GM11168 (cell line): ENCODE data around the gene UNC5A.

Experiments used
- in situ Hi-C: fragments of 300-500 bp; cut with MboI; formaldehyde crosslinking; loops from one replicate; pipeline ENCODE4 v1.12.0; 2022; ENCODE audit warnings: low sequenced_read_pairs; ENCODE audit not compliant: unreplicated experiment

Gene UNC5A

GRCh38 chr5:176818391-176819098 is 8.2 kb downstream of the UNC5A start:
- in situ Hi-C loops: no loop called here

GRCh38 chr5:176819476-176819875 is 9.1 kb downstream of the UNC5A start:
- in situ Hi-C loops: no loop called here

- in situ Hi-C loops: no loop called here
Measured at GRCh38 chr5:176820937-176821336, 10.6 kb downstream of the UNC5A start.

- in situ Hi-C loops: no loop called here
Measured at GRCh38 chr5:176821441-176821840, 11.1 kb downstream of the UNC5A start.

GRCh38 chr5:176822041-176822792 is 11.9 kb downstream of the UNC5A start:
- in situ Hi-C loops: no loop called here

GRCh38 chr5:176822793-176823481 is 12.6 kb downstream of the UNC5A start:
- in situ Hi-C loops: no loop called here

GRCh38 chr5:176823869-176824412 is 13.6 kb downstream of the UNC5A start:
- in situ Hi-C loops: no loop called here

- in situ Hi-C loops: no loop called here
Measured at GRCh38 chr5:176824604-176825003, 14.2 kb downstream of the UNC5A start.

- in situ Hi-C loops: no loop called here
Measured at GRCh38 chr5:176825234-176825633, 14.9 kb downstream of the UNC5A start.

- in situ Hi-C loops: no loop called here
Measured at GRCh38 chr5:176825957-176826356, 15.6 kb downstream of the UNC5A start.

- in situ Hi-C loops: no loop called here
Measured at GRCh38 chr5:176827736-176828414, 17.5 kb downstream of the UNC5A start.

- in situ Hi-C loops: no loop called here
Measured at GRCh38 chr5:176829320-176829719, 19.0 kb downstream of the UNC5A start.

GRCh38 chr5:176830422-176830994 is 20.1 kb downstream of the UNC5A start:
- in situ Hi-C loops: no loop called here

- in situ Hi-C loops: no loop called here
Measured at GRCh38 chr5:176830995-176831423, 20.6 kb downstream of the UNC5A start.

GRCh38 chr5:176831425-176831824 is 21.1 kb downstream of the UNC5A start:
- in situ Hi-C loops: no loop called here

GRCh38 chr5:176832162-176832561 is 21.8 kb downstream of the UNC5A start:
- in situ Hi-C loops: no loop called here

GRCh38 chr5:176833286-176833685 is 22.9 kb downstream of the UNC5A start:
- in situ Hi-C loops: no loop called here

- in situ Hi-C loops: no loop called here
Measured at GRCh38 chr5:176835918-176836317, 25.6 kb downstream of the UNC5A start.

- in situ Hi-C loops: no loop called here
Measured at GRCh38 chr5:176836811-176837706, 26.7 kb downstream of the UNC5A start.
